ENCODE measurements around the gene KRTAP1-1.

Gene KRTAP1-1

GRCh38 chr17:41020336-41020735 is 20.9 kb downstream of the KRTAP1-1 start:
- TF ChIP-seq TAF1 (IDR thresholded peaks at IDR 0.05; ENCODE audit: borderline replicate concordance, insufficient read depth, low read length) (no peak), SIN3A (IDR thresholded peaks at IDR 0.05; ENCODE audit: borderline replicate concordance, insufficient read depth, low read length) (no peak), POLR2AphosphoS5 (IDR thresholded peaks at IDR 0.05; ENCODE audit: low read depth, low read length) (no peak), REST (IDR thresholded peaks at IDR 0.05; ENCODE audit: insufficient read depth in 1 of 2, low read depth in 2 of 2, low read length in 2 of 2) (no peak), FOXP2 (optimal IDR thresholded peaks at IDR 0.05; ENCODE audit: borderline replicate concordance, extremely low read depth, extremely low read length, insufficient read depth) (no peak)

GRCh38 chr17:41019415-41019814 is 21.8 kb downstream of the KRTAP1-1 start:
- TF ChIP-seq TAF1 (IDR thresholded peaks at IDR 0.05; ENCODE audit: borderline replicate concordance, insufficient read depth, low read length) (no peak), POLR2AphosphoS5 (IDR thresholded peaks at IDR 0.05; ENCODE audit: low read depth, low read length) (no peak), REST (IDR thresholded peaks at IDR 0.05; ENCODE audit: insufficient read depth in 1 of 2, low read depth in 2 of 2, low read length in 2 of 2) (no peak), SIN3A (IDR thresholded peaks at IDR 0.05; ENCODE audit: borderline replicate concordance, insufficient read depth, low read length) (no peak), FOXP2 (optimal IDR thresholded peaks at IDR 0.05; ENCODE audit: borderline replicate concordance, extremely low read depth, extremely low read length, insufficient read depth) (no peak)

GRCh38 chr17:41018541-41018940 is 22.7 kb downstream of the KRTAP1-1 start:
- no peak for TF ChIP-seq SIN3A (IDR thresholded peaks at IDR 0.05; ENCODE audit: borderline replicate concordance, insufficient read depth, low read length)
- no peak for TF ChIP-seq TAF1 (IDR thresholded peaks at IDR 0.05; ENCODE audit: borderline replicate concordance, insufficient read depth, low read length)
- no peak for TF ChIP-seq FOXP2 (optimal IDR thresholded peaks at IDR 0.05; ENCODE audit: borderline replicate concordance, extremely low read depth, extremely low read length, insufficient read depth)
- TF ChIP-seq POLR2AphosphoS5 (IDR thresholded peaks at IDR 0.05; ENCODE audit: low read depth, low read length), result no peak
- no peak for TF ChIP-seq REST (IDR thresholded peaks at IDR 0.05; ENCODE audit: insufficient read depth in 1 of 2, low read depth in 2 of 2, low read length in 2 of 2)

- no peak for TF ChIP-seq REST (IDR thresholded peaks at IDR 0.05; ENCODE audit: insufficient read depth in 1 of 2, low read depth in 2 of 2, low read length in 2 of 2)
- TF ChIP-seq SIN3A (IDR thresholded peaks at IDR 0.05; ENCODE audit: borderline replicate concordance, insufficient read depth, low read length), result no peak
- TF ChIP-seq TAF1 (IDR thresholded peaks at IDR 0.05; ENCODE audit: borderline replicate concordance, insufficient read depth, low read length), result no peak
- TF ChIP-seq POLR2AphosphoS5 (IDR thresholded peaks at IDR 0.05; ENCODE audit: low read depth, low read length), result no peak
- no peak for TF ChIP-seq FOXP2 (optimal IDR thresholded peaks at IDR 0.05; ENCODE audit: borderline replicate concordance, extremely low read depth, extremely low read length, insufficient read depth)
Measured at GRCh38 chr17:41016578-41017215, 24.6 kb downstream of the KRTAP1-1 start.

Data from PFSK-1 (cell line).